GM12874 (cell line): Measurements from ENCODE around the gene SULT1C4.

Experiments used
- TF ChIP-seq, protein P1 (sequence below): IDR thresholded peaks from 2 replicates; pipeline ENCODE4 v1.5.1; 2011; ENCODE audit warnings: low read depth, mild to moderate bottlenecking, control low read depth, low read length, moderate library complexity; ENCODE audit not compliant: insufficient read depth

Gene SULT1C4

DNA sequence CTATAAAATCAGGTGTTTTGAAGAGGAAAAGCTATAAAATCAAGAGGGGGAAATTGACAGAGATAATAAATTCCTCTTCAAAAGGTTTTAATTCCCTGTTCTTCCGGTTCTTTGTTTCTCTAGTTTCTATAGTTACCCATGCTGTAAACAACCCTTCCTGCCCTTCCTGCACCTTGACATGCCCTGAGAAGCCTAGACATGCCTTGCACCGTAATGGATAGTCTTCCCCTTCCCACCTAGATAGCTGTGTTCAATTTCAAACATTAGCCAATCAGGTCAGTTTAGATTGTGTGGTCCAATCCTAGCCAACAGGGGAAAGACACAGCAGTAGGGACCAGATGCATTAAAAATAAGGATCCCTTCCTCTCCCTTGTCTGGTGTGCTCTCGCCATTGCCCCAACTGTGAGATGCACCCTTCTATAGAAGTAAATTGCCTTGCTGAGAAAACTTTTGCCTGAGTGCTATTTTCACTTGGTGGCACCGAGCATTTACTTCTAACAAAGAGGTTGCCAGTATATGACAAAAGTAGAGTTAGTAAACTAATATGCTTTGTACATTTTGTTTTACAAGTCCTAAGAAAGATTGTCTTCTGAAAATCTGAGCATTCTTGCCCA lies 27.1 kb downstream of the SULT1C4 start:
- TF ChIP-seq, protein P1, sequence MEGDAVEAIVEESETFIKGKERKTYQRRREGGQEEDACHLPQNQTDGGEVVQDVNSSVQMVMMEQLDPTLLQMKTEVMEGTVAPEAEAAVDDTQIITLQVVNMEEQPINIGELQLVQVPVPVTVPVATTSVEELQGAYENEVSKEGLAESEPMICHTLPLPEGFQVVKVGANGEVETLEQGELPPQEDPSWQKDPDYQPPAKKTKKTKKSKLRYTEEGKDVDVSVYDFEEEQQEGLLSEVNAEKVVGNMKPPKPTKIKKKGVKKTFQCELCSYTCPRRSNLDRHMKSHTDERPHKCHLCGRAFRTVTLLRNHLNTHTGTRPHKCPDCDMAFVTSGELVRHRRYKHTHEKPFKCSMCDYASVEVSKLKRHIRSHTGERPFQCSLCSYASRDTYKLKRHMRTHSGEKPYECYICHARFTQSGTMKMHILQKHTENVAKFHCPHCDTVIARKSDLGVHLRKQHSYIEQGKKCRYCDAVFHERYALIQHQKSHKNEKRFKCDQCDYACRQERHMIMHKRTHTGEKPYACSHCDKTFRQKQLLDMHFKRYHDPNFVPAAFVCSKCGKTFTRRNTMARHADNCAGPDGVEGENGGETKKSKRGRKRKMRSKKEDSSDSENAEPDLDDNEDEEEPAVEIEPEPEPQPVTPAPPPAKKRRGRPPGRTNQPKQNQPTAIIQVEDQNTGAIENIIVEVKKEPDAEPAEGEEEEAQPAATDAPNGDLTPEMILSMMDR, result no peak

DNA sequence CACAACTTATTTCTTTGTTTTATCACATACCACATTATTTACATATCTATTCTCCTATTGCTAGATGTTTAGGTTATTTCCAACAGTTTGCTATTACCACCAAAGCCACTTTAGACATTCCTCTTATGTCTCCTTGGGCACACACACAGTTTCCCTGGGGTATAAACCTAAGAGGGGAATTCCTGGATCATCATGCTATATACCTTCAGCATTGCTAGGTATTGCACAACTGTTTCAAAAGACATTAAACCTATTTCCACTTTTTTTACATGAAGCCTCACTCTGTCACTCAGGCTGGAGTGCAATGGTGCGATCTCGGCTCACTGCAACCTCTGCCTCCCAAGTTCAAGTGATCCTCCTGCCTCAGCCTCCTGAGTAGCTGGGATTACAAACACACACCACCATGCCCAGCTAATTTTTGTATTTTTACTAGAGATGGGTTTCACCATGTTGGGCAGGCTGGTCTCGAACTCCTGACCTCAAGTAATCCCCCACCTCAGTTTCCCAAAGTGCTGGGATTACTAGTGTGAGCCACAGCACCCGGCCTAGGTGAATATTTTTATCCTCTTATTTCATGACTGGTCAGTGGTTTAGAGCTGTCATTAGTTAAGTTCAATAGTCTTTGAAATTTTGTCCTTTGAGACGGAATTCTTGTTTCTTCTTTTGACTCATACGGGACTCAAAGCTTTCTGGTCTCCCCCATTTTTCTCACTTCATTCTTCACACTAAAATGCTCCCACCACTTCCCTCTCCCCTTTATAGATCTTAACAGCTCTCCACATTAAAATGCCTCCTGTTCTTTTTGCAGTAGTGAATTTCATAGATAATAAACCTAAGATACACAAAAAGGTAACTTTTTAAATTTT lies 30.3 kb downstream of the SULT1C4 start:
- TF ChIP-seq, protein P1, result no peak

GRCh38 chr2:108409768-108410167 lies 32.0 kb downstream of the SULT1C4 start:
- TF ChIP-seq, protein P1, result no peak

DNA sequence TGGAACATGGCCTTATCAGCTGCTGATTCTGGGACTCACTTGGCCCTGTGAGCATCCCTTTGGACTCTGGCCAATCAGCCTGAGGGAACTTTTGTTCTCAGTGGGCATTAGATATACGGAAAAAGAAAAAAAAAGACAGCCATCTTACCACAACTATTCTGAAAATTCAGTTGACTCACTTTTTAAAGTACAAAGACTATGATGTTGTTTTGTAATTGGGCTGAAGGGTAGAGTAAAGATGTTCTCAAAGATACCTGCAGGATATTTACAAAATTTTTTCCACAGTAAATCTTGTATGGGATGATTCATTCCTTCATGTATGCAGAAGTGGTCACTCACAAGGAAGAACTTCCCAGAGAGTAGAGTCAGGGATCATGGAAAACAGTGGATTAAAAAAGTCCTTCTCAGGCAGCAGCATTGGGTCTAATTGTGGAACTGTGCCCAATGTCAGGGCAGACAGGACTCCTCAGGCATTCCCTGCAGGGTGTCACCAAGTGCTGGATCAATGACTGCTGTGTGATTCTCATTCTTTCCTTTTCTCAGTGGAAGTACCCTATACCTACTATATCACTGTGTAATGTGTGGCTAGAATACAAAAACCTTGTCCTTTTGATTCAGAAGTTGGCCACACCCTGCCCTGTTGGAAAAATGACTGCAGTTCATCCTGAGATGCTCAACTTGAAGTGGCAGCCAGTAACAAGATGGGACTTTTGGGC lies 35.4 kb downstream of the SULT1C4 start:
- TF ChIP-seq, protein P1, result no peak

DNA sequence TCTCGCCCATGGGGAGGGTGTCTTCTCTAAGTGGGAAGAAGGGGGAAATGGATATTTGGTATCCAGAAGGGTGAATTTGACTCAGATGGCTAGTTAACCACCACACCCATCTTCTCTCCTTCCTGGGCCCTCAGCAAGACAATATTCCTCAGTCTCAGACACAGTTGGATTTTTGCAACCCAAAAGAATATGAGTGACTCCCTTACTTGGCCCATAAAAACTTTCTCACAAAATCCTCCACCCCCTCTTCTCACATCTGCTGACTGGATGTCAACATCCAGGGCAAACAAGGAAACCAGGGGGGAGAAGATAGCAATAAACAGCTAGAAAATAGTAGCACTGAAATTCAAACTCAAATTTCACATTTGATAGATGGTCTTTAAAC lies 35.9 kb downstream of the SULT1C4 start:
- TF ChIP-seq, protein P1, result no peak

DNA sequence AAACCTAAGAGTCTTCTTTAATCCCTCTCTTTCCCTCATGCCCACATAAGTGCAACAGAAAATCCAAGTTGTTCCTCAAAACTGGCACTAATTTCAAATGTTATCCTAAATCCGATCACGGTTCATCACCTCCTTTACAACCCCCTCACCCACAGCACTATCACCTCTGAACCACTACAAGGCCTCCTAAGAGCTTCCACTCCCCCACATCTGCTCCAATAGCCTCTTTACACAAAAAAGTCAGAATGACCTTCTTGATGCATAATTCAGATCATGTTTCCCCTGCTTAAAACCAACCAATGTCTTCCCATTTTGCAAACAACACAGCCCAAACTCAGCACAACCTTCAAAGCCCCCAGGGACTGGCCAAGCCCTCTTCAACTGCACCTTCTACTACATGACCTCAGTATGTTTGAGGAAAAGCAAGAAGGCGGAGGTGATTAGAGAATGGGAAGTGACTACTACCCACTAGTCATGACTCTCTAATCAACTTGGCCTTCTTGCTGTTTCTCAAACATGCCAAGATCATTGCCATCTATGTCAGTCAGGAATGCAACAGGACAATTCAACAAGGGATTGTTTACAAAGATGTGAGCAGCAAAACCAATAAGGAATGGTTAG lies 36.6 kb downstream of the SULT1C4 start:
- TF ChIP-seq, protein P1, result no peak

- TF ChIP-seq, protein P1, result no peak
These were observed 37.2 kb downstream of the SULT1C4 start for GRCh38 chr2:108414945-108415344.
